Left cardiac atrium (tissue), 4 donors: Measurements from ENCODE around the gene SELL. TPM values are rescaled to one million over a fixed set of nuclear protein-coding genes. Genes with fewer than 3 reads are reported as not detected.
"Not testable (repeated sequence)": the region's sequence is repeated elsewhere in the genome, so short reads cannot be mapped to it uniquely, and the experiment has no call there.

Experiments
- ATAC-seq, 2 donors: fragments of 200-7000 bp; cut with Tn5 transposase; one replicate each; pipeline ENCODE4 v1.9.1; 2020; ENCODE audit warnings: mild to moderate bottlenecking in 2 of 2, moderate library complexity in 2 of 2
- DNase-seq: peaks from one replicate; pipeline ENCODE4 v3.0.0-alpha.2; 2020
- intact Hi-C, 2 donors: fragments of 100-400 bp; cut with DNase I; formaldehyde crosslinking; loops; one replicate each; pipeline versions ENCODE4 v1.14.1 to v1.15.1; 2022 to 2023
- total RNA-seq, 2 donors: library from RNA; stranded (reverse); fragmentation: NEBNext Ultra II Directional; extraction: Animal tissue kit (Norgen Biotek cat#: 25700); gene quantifications; one replicate each; pipeline ENCODE4 v1.2.1, GENCODE V29; 2021
- donor health status: DM: no; HTN: yes; CAD: no.
- donor health status: DM: no; HTN: yes; CAD: no; lungs with severe emphysema.
- donor health status: DM: yes; HTN: yes; CAD: no.
- donor health status: Dilated cardiomyopathy.

The SELL gene
- total RNA-seq, 2 donors from 2014 or later: 3.0 to 4.7 TPM

GRCh38 chr1:169712309-169712631 is 850 bp upstream of the SELL start:
- intact Hi-C loops: loop anchor here in 1 of 2 donors (5.0 kb wide), 1 partner anchor 160 kb away; no protein-coding TSS in a partner anchor
- DNase-seq (no peak), ATAC-seq (no peak)

DNA sequence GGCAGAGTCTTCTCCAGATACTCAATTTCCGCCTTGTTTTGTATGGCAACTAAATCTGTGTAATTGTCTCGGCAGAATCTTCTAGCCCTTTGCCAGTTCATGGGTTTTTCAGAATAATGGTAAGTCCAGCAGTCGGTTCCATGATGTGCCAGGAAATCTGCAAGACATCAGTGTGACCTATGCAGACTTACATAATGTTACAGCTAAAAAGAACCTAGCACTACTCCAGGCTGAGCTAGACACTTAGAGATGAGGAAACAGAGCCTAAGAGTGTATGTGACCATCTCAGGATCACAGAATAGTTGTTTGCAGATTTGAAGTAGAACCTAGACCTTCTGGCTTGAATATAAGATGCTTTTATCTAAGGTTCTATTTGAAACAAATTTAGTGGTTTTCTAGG is 2.8 kb downstream of the SELL start:
- ATAC-seq (no peak), DNase-seq (no peak)
- intact Hi-C loops: loop anchor here in 1 of 2 donors (5.0 kb wide), 1 partner anchor 106 kb away; no protein-coding TSS in a partner anchor

DNA sequence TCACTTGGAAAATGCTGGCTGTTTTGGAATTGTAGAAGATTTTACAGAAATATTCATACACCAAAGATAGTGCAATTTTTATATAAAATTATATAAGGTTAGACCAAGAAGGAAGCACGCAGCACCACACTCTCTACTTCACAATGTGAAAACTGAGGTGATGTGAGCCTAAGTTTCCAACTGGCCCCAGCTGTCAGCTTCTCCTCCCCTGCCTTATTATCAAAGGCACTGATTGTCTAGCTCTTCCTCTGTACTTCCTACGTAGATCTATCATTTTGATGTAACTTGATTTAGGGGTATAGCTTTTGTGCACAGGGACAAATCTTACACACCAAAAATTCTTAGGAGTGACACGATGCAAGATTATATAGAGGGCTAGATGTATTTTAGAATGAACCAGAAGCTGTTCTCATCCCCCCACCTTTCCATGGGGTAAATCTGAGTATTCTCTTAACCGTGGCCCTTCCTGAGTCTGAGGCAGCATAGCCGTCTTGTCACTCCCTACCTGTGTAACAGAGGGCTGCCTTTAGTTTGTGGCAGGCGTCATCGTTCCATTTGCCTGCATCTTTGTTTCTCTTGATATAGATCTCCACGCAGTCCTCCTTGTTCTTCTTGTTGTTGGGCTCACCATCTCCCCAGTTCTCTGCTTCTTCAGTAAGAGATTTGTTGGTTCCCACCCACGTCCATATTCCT is 3.4 kb downstream of the SELL start:
- no peak for ATAC-seq
- intact Hi-C loops: loop anchor here in 1 of 2 donors (5.0 kb wide), 1 partner anchor 106 kb away; no protein-coding TSS in a partner anchor
- DNase-seq: no peak

DNA sequence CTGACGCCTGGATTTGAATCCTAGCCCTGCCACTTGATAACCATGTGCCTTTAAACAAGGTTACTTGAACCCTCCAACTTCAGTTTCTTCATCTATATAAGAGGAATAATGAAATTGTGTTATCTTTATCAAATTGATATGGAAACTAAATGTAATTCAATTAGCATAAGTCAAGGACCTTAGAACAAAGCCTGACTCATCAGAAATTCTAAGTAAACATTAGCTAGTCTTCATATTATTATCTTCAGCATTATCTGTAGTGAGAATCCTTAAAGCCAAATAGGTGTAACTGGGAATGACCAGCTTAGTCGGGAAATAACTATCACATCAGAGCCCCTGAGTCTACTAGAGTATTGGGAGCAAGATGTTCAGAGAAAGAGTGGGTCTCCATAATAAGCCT is 6.6 kb downstream of the SELL start:
- ATAC-seq (no peak), DNase-seq (no peak)
- intact Hi-C loops: loop anchor here in 1 of 2 donors (5.0 kb wide), 1 partner anchor 102 kb away; no protein-coding TSS in a partner anchor

DNA sequence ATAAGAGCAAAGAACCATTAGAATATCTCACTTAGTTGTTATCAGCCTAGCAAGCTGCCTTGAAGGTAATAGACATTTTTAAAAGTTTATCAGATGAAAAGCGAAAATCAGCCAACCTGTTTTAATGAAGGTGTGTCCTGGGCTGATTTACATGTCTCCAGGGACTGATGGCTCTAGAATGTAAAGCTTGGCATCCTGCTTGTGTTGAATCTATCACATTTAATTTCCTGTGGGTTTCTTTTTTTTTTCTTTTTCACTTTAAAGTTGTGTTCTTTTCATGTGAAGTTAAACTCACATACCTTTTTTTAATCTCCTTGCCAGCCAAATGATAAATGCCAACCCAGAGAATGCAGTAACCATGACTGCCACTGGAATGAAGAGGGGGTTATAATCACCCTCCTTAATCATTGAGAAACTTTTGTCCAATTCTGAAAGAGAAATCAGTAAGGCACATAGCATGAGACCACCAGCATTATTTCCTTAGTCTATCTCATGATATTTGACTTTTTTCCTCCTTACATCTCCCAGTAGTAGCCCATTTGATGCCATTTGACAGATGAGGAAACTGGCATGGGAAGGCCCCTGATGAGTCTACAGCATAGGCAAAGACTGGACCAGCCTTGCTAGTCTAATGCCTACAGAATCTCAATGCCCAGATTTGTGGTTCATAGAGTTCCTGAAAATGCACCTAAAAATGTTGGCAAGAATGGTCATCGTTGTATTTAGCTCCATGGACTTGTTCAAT is 10.0 kb downstream of the SELL start:
- intact Hi-C loops: no loop called here
- ATAC-seq: no peak
- no peak for DNase-seq

DNA sequence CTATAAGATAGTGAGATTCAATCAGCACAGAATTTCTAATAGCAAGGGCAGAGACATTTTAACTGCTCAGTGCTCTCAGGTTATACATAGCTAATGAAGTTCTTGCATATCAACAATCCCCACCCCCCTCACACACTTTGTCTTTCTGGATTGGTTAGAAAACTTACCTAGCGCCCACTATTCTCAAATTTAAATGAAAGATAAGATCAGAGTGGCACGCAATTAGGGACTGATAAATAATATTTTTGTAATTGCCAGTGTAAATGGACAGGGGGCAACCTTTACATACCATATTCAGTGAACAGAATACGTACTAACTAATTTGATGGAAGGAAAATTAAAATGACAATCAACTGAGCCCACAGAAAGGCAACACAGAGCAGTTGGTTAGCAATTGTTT is 11.7 kb downstream of the SELL start:
- DNase-seq: no peak
- no peak for ATAC-seq
- intact Hi-C loops: no loop called here

GRCh38 chr1:169698976-169699375 is 12.4 kb downstream of the SELL start:
- ATAC-seq: no peak
- no peak for DNase-seq
- intact Hi-C loops: no loop called here

- ATAC-seq (no peak), DNase-seq (no peak)
- intact Hi-C loops: no loop called here
These were observed 13.7 kb downstream of the SELL start for GRCh38 chr1:169697755-169698154.

DNA sequence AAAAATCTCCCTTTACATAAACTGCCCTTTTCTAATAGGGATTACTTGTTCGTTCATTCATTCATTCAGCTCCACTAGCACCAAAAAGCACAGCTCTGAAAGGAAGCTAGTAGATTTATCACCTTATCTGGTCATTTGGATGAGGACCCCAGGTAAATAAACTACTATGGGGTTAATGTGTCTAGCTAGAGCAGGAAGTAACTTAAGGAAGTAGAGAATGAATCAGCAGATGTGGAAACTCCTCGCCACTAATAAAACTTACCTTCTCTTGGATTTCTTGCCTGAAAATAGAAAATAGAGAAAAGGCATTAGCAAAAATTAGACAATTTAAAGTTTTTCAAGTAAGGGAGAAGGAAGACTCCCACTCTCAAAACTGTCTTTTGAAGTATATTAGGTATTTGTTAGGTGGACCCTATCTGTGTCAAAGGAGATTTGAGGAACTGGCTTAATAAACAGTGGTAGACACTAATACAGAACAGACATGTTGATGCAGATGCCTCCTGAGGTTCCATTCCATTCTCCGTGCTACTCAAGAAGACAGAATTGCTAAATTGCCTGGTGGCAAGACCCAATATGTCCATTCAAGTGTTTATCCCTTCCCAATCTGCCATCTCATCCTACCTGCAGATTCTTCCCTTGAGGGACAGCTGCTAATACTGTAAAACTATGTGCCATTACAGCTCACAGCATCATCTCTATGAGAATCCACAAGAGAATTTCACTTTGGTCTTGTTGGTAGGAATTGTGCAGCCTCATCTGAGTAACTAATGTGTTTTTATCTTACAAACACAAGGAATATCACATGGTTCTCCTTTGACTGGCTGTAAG is 14.9 kb downstream of the SELL start:
- no peak for ATAC-seq
- intact Hi-C loops: no loop called here
- DNase-seq: no peak

DNA sequence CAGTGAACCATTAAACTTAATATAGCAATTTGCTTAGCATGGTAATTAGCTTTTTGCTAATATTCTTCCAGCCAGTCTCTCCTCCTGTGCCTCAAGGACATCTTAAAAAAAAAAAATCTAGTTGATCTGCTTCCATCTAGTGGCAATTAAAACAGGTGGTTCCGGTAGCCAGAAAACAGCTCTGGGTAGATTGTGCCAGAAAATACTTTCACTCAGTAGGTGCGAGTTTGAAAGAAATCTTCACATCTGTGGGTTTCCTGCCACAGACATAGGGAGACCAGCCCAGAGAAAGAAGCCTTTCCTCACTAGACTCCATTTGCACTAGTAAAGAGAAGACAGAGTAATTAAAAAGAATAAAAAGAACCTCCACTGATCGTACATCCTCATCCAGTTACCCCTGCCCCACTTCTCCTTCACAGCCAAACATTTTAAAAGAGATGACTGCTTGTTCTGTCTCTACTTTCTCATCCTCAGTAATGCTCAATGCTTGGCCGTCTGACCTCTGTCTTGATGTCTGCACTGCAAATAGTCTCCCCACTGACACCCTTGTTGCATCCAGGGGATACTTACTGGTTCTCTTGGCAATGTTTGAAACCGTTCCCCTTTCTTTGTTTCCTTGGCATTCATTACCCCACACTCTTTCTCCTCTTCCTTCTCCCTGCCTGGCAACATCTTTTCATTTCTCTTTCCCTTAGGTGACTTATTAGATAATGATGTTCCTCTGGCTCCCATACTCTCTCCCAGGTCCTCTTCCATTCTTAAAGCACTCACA is 16.9 kb downstream of the SELL start:
- ATAC-seq: no peak
- intact Hi-C loops: no loop called here
- DNase-seq: no peak

GRCh38 chr1:169692756-169693460 is 18.5 kb downstream of the SELL start:
- DNase-seq (no peak), ATAC-seq (peak in 1 of 2 donors; percentile 53)

GRCh38 chr1:169690489-169690888 is 20.9 kb downstream of the SELL start:
- DNase-seq: no peak
- intact Hi-C loops: no loop called here
- no peak for ATAC-seq

More at GRCh38 chr1:169692756-169693460, 18.5 kb downstream of the SELL start:
- intact Hi-C loops: no loop called here

DNA sequence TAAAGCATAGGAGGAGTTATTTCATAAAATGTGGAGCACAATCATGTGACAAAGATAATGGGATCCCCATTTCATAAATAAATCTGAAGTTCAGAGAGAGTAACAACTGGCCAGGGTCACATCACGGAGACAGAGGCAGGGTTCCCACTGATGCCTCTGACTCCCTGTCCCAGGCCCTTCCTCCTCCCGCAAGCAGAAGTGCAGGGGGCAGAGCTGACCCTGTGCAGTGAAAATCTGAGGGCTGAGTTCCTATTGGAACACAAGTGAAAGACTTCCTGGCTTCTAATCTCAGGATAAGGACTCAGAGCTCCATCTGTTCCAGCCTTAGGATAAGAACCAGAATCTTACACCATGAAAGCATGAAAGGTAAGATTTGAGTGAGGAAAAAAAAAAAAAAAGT is 22.0 kb downstream of the SELL start:
- ATAC-seq: no peak
- DNase-seq: no peak
- intact Hi-C loops: no loop called here

GRCh38 chr1:169688377-169688776 is 23.0 kb downstream of the SELL start:
- DNase-seq, intact Hi-C loops, ATAC-seq: not testable (repeated sequence)

- intact Hi-C loops: no loop called here
- ATAC-seq (no peak), DNase-seq (no peak)
These were observed 27.8 kb downstream of the SELL start for GRCh38 chr1:169683661-169684060.

GRCh38 chr1:169683168-169683567 is 28.3 kb downstream of the SELL start:
- intact Hi-C loops, DNase-seq, ATAC-seq: not testable (repeated sequence)

GRCh38 chr1:169682071-169682470 is 29.3 kb downstream of the SELL start:
- intact Hi-C loops: no loop called here
- ATAC-seq: no peak

GRCh38 chr1:169681140-169681539 is 30.3 kb downstream of the SELL start:
- DNase-seq (no peak), ATAC-seq (no peak)
- intact Hi-C loops: no loop called here

More at GRCh38 chr1:169682071-169682470, 29.3 kb downstream of the SELL start:
- DNase-seq: no peak
